Esophagus mucosa (tissue), 1 donor: ENCODE data around the gene TRIO. TPM values are rescaled to one million over a fixed set of nuclear protein-coding genes. Genes with fewer than 3 reads are reported as not detected.
A peak's percentile ranks its signal among the peaks of the same experiment; 100 is the strongest.

ENCODE experiments used
- ATAC-seq: fragments of 200-7000 bp; cut with Tn5 transposase; one replicate; pipeline ENCODE4 v1.9.1; 2020
- total RNA-seq: library from RNA; stranded (reverse); gene quantifications from one replicate; pipeline ENCODE4 v1.2.4, GENCODE V29; 2023
- donor health status: DM: yes; HTN: yes; CAD: no.

TRIO gene
- total RNA-seq, 1 donor from 2014 or later, result 42.0 TPM

DNA sequence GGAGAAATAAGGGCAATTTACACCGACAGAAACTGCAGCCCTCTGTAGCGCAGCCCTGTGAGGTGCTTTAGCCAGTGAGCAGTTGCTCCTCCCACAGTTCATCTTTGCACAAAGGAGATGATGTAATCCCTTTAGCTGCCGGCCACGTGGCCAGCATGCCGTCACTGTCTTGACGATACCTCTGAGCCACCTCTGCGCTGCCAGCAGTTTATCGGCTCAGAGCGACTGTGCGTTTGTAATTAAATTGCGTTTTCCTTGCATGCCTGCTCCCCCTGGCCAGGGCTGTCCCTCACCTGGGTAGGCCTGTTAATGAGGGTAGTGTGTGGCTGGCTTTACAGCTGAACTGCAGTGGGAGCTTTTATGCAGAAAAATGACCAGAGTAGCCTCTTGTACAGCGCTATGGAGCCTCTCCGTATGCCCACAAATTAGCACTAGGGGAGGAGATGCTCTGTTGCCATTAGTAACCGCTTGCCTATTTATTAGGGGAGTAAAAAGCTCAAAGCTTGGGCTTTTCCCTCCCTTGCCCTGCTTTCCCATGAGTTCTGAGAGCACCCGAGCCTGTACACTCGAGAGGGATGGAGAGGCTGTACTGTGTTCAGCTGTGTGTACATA is 107.0 kb downstream of the TRIO start:
- ATAC-seq, result no peak

DNA sequence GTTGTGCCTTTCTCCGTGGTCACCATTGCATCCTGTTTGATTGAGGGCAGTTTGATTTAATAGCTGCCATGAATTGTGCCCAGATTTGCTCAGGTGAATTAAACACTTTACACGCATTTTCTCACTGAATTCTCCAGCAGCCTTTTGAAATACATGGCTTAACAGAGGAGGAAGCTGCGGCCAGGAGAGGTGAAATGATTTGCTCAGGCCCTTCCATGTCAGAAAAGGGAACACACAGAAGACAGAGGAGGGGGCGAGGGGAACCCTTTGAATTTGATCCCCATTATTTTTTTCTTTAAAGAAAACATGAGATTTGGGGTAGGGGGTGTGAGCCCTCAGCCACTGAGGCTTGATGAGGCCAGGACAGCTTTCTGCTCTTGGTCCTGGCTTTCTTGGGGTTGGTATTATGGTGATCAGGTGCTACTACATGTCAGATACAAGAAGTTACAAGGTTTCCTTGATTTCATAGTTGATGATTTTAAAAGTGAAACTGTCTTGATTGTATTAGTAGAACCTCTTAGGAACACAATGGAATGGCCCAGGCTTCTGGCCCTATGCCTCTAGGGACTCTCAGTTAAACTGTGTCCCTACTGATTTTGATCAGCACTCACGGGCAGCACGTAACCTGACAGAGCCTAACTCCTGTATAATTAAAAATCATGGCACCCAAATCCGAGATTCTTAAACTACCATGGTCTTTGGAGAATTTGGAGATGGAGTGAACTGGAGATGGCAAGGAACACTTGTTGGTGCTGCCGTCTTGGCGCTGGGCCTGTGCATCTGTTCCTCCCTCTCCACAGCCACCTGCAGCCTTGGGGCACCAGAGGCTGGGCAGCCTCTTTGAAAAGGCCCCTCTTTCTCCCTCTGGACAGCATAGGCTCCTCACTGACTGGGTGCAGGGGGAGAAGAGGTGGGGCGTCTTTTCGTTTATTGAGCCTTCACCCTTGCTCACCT is 107.9 kb downstream of the TRIO start:
- ATAC-seq, result no peak

DNA sequence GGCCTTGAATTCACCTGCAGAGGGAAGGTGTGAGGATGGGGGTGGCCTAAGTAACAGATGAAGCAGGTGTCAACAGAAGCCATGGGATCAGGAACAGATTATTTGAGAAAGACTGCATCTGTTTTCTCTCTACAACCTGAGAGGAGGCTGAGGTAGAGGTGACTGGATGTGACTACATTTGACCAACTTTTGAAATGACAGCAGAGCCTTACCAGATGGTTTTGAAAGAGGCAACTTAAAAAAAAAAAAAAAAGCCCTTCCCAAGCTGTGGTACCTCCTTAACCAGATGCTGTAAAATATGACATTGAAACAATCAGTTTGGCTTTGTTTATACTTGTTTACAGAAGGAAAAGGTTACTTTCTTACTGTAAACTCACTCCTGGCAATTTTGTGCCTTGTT is 108.6 kb downstream of the TRIO start:
- ATAC-seq, result no peak

DNA sequence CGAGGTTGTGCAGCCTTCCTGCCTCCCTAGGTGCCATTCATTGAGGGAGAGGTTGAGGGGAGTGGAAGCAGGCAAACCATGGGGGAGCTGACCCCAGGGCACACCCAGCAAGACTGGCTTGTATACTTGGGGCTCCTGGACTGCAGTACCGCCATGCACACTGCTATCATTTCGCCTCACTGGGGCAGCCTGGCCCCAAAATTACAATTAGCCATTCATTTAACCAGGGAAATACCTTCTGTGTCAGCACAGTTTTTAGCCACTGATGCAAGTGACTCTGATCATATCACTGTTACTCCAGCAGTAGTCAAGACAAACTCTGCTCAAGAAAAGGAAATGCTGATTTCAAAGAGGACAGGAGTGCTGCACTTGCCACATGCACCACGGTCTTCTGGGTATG is 109.7 kb downstream of the TRIO start:
- no peak for ATAC-seq

DNA sequence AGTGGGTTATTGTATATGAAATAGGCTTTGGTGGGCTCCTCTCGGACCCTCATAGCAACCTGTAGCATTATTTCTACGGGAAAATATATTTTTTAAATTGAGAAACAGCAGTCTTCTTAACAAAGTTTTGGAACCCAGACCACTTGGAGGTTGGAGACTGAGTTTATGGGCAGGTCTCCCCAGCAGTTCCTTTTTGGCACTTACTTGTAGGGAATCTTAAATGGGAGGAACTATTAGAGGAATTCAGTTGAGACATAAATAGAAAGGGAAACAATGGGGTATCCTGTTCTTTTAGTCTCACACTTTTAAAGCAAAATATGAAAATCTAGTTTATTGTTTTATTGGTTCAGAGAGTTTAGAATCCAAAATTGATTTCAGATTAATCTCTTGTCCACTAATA is 111.5 kb downstream of the TRIO start:
- no peak for ATAC-seq

DNA sequence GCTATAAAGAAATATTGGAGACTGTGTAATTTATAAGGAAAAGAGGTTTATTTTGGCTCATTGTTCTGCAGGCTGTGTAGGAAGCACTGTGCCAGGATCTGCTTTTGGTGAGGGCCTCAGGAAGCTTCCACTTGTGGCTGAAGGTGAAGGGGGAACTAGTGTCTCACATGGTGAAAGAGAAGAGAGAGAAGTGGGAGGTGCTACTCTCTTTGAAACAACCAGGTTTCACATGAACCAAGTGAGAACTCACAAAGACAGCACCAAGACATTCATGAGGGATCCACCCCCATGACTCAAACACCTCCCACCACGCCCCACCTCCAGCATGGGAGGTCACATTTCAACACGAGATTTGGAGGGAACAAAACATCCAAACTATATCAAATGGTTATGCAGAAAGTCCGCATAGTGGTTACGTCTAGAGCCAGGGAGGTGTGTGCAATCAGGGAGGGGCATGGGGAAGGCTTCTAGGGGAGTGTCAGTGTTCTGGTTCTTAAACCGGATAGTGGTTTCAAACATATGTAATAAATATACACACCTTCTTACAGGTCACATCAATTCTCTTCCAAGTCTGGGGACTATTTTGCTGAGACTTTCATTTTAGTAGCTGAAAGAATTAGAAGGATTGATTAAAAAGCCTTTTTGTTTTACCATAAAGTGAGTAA is 113.0 kb downstream of the TRIO start:
- no peak for ATAC-seq

DNA sequence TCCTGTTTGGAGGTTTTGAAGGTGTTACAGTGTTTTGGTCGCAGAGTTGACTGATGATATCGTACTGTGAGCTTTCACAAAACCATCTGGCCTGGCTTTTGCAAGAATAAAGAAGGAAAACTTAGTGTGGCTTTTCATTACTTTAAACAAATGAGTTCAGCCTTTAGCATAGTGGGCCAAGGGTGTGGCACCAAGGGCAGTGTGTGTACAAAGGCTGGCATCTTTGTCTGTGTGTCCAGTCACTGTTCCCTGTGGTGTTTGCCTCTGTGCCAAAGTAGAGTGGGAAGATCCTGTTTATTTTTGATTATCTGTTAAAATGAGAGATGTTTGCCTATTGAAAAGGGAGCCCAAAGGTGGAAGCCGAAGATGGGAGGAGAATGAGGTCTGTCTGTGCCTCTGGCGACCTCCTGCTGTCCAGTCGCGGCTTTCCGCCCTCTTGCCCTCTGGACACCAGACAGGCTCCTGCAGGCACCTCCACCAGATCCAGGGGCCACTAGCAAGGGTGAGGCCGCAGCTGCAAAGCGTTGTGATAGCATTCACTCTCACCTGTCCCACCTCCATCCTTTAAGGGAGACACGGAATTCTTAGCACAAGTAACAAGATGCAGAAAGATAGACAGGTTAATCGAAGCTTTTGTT is 113.7 kb downstream of the TRIO start:
- no peak for ATAC-seq

DNA sequence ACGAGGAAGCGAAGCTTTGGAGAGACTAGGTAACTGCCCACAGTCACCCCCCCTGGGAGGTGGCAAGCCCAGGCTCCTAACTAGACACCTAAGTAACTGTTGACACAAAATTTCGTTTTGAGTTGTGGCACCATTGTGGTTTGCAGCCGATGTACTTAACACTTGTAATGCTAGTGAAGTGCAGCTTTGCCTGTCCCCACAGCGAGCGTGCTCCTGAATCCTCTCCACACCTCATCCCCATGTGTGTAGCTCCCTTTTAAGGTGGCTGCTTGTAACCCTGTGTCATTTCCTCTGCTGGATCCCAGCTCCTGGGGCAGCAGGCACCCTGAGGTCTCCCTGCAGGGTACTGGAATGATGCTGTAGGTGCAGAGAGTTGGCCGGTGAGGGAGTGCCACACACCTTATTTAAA is 114.9 kb downstream of the TRIO start:
- no peak for ATAC-seq

DNA sequence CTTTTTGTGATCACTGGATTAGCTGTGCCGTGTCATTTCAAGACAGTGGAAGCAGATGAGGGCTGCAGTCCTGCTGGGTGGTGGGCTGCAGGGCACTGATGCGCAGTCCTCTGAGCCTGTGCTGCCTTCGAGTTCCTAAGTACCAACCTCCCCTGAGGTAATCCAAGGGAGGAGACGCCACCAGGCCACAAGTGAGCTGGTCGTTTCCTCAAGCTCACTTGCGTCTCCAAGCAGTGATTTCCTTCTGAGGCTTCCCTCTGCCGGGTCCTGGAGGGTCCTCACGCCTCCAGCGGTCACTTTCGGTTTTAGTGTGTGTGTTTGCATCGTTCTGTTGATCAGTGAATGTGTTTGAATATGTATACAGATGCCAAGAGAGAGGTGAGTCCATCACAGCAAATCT is 115.7 kb downstream of the TRIO start:
- no peak for ATAC-seq

DNA sequence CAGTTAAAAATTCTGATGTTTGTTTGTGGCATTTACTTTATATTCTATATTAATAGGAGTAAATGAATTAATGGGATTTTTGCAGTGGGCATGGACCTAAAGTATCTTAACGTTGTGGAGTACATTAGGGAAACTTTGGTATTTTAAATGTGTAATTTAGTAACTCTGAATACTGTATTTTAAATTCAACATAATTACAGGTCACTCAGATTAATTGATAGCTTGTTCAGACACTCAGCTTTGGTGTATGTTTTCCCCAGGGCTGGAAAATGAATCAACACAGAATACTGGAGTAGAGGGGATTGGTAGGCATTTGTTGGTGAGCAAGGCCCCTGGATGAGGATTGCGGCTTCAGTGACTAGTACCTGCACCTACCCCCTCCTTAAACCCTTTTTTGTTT is 117.5 kb downstream of the TRIO start:
- ATAC-seq, result no peak

DNA sequence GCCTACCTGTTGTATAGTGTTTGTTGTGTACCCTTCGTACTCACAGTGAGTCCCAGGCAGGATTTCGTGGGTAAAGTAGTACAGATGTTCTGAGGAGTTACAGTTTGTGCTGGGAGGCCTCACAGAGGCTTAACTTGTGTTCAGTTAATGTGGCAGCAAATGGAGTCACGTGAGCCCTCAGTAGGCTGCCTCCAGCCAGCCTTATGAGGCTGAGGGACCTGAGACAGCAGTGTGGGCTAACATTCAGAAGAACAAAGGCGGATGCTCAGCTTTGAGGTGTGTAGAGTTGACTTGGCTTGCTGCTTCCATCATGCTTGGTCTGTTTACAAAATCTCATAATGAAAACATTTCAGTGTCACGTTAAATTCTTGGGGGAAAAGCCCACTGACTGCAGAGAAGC is 118.1 kb downstream of the TRIO start:
- no peak for ATAC-seq

DNA sequence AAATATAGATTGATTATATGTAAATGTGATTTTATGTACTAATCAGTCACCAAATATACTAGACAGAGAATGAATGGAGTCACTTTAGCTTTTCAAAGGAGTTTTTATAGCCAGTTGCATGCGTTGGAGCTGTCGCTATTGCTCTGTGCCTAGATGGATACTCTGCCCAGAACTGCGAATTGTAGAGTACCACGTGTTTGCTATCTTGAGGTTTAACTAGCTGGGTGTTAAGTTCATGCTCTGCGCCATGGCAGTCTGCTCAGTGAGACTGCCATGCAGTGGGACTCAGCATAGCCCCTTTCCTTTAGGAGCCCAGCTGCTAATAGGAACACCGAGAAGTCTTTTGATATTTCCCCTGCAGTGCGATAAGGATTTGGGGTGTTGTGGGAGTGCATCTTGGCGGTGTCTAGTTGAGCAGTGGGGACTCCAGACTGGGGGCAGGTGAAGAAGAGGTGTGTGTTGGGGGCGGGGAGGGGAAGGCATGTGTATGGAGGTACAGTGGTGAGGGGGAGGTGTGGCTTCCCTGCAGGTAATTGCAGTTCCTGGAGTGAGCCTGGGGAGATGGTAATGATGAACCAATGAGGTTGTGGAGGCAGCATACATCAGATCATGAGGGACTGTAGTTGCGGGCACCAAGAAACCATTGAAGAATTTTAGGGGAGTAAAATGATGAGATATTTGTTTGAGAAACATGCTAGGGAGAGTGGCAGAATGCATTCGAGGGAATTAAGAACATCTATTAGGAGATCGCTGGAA is 118.9 kb downstream of the TRIO start:
- no peak for ATAC-seq

DNA sequence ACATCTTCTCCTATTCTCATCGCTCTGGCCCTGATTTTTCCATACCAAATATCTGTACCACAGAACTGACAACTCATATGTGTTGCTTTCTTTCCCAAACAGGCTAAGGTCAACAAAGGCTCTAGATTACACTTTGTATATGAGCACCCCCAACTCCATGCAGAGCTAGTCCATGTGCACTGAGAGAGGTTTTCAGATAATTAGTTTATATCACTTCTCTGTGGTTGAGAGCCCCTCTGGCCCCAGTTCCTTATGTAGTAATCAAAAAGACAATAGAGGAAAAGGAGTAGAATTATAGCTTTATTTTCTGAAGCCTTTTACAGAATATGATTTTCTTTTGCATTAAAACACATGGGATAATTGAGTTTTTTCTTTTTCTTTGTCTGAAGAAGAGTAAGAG is 120.0 kb downstream of the TRIO start:
- ATAC-seq, result no peak

DNA sequence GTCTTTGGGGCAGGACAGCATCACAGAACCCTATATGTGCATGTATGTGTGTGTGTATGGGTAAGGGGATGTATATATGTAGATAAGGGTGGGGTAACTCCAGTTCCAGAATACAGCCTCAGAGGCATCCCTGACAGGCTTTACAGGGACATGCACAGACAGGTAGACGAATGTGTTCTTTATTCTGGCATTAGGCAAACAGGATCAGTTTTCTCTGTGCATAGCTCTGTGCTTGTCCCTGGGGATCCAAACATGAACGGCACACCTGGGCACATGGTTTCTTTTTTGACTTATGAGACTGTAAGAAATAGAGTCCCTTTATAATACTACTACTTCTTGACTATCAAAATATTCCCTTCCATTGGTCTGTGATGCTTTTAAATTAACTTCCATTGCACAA is 120.6 kb downstream of the TRIO start:
- ATAC-seq, result peak; percentile 71

DNA sequence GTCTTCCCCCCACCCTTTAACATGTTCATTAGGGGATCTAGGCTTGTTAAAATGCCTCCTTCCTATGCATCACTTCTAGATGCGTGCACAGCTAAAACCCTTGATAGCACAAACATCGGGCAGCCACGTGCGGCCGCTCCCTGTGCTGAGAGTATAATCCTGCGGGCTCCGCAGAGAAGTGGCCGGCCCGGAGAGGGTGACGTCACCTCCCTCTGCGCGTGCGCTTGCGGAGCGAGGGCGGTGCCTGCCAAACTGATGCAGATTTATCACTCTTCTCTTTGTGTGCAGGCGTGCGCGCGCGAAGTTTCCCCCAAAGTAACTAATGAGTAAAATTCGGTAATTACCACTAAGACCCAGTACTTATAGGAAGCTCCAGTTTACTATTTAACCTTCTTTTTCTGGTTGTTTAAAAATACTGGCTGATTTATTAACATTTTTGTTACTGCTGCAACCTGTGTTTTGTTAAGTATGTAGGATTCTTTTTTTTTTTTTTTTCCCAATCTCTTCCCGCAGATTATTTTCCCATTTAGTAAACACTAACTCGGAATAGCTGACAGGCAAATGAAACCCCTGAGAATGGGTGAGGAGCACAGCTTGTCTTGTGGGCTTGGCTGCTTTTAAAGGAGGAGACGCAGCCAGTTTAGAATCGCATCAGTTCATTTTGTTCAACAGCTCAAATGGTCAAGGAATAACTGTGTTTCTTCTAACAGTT is 121.6 kb downstream of the TRIO start:
- peak; percentile 98 for ATAC-seq

DNA sequence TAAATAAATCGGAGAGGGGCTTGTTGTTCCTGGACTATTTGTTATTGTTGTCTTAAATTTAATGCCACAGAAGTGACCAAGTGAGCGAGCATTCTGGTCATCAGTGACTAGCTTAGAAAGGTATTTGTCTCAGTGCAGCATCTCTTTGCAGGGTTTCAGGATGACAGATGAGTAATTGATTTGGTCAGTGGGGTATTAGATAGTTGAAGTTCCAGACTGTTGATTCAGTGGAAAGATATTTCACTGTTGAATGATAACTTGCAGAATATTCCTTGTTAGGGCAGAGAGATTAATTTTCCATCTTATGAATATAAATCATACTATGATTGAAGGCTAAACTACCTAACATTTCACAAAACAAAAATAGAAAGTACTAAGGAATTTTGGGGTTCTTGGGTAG is 122.4 kb downstream of the TRIO start:
- ATAC-seq, result no peak

DNA sequence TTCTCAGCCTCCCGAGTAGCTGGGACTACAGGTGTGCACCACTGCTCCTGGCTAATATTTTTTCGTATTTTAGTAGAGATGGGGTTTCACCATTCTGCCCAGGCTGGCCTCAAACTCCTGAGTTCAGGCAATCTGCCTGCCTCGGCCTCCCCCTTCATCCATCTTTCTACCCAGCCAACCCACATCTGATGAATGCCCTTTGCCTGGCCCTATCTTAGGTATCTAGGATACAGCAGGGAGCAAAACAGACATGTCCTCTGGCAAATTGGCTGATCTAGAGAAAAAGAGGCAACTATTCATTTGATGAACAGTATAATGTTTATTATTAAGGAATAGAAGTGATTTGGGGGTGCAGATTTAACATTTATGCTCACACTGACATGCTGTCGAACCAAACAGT is 123.0 kb downstream of the TRIO start:
- ATAC-seq, result no peak

DNA sequence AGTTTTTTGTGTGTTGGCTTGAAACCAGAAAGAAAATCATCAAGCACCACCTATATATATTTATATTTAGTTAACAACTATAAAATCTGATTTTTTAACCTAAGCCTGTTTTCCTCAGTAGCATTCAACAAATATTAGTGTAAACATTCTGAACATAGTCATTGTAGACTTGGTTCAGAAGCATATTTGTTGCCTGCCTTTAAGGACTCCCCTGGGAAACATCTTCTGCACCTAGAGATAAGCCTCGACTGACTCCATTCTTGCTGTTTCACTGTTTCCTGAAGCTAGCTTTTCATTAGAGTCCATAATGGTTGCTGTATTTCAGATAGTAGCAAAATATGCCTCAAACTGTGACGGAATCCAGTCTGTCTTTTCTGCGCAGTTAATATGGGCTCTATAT is 123.5 kb downstream of the TRIO start:
- ATAC-seq, result no peak

DNA sequence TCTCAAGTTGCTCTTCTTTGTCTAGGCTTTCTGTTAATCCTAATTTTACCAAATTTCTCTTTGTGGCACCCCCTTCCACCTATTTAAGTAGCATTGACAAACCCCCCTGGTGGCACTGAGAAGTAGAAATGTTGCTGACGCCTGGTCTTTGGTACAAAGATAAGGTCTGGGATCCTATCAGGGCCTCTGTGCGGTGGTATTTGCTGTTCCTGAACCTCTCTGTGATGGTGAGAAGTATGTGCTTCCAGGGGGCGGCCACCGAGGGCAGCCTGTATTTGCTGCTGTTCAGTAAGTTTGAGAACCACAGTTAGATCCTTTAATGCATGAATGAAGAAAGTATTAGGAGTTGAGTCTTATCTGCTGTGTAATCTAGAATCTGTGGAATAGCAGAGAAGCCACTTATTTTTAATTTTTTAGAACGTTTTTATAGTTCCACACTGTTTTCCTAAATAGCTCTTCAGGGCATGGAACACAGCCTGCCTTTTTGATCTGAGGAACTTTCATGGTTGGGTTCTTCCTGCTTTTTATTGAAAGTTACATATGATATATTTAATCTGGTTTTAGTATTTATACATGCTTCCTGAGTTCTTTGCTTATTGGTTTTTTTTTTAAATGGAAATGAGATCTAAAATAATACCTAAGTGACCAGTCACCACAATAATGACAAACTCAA is 124.2 kb downstream of the TRIO start:
- no peak for ATAC-seq

DNA sequence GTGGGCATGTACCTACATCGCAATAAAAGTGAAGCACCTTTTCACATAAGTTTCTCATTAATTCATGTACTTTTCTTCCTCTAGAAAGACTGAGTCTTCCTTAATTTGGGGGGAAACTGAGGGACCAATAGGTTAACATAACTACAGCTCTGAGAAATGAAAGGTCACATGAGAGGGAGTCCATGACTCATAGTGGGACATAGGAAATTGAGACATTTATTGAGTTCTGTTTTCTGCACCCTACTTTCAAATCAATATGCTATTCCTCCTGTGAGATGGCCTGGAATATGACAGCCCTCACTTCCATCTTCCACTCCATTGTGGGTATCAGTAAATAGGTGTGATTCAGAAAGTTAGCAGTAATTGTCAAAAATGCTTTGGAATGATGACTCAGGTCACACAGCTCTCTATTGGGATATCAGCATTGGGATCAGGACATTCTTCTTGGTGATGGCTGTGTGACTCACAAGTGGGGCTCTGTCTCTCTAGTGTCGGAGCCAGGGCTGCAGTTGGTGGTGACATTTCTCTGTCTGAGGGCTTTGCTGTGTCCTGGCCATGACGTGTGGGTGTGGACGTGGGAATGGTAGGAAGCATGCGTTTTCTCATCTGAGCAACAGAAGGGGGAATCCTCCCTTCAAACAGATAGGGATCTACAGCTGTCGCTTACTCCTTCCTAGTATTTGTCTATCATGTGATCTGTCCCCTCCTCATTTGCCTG is 125.0 kb downstream of the TRIO start:
- ATAC-seq, result peak; percentile 30
